CD4-positive, alpha-beta T cell treated with Interleukin-2 at 100 ng/mL for 4 hours (primary cell): ENCODE data around the gene KCNK5.
A peak's percentile ranks its signal among the peaks of the same experiment; 100 is the strongest.

Experiments
- DNase-seq: peaks from one replicate; pipeline ENCODE4 v3.0.0-alpha.2; 2020; ENCODE audit warnings: low spot score

KCNK5 gene

DNA sequence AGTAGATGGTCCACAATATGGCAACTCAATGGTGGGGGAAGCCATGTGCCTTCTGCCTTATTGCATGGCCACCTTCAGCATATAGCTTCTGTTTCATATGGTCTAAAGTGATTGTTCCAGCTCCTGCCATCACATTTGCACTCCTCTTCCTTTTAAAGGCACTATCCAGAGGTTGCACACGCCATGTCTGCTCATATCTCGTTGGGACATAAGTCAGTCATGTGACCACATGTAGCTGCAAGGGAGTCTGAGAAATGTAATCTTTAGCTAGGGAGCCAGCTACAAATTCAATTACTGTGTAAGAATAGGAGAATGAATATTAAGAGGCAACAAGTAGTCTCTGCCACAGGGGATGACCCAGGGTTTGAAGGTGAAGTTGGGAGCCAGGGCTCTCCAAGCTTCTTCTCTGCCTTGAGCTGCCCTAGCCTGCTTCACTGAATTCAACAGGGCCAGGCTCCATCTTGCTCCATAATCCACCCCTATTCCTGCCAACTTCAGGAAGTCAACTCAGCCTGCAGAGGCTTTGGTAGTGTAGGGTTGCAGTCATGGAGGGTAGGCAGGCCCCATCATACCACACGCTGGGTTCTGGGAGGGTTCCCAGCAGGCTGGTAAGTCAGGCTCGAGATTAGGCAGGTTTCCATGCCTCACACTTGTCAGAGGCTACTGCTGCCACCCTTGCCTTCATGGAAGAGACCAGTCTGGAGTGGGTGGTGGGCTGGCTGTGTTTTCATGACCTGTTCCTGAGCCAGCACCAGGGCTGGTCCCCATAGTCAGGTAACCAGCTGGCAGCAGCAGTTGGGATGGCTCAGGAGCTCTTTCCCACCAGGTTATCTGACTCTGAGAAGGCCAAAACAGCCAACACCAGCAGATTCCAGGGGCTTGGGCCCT lies 57.5 kb downstream of the KCNK5 start:
- DNase-seq: no peak

- DNase-seq: no peak
Observed at GRCh38 chr6:39170860-39171259, 58.4 kb downstream of the KCNK5 start.

- no peak for DNase-seq
Observed at GRCh38 chr6:39170389-39170788, 58.9 kb downstream of the KCNK5 start.

DNA sequence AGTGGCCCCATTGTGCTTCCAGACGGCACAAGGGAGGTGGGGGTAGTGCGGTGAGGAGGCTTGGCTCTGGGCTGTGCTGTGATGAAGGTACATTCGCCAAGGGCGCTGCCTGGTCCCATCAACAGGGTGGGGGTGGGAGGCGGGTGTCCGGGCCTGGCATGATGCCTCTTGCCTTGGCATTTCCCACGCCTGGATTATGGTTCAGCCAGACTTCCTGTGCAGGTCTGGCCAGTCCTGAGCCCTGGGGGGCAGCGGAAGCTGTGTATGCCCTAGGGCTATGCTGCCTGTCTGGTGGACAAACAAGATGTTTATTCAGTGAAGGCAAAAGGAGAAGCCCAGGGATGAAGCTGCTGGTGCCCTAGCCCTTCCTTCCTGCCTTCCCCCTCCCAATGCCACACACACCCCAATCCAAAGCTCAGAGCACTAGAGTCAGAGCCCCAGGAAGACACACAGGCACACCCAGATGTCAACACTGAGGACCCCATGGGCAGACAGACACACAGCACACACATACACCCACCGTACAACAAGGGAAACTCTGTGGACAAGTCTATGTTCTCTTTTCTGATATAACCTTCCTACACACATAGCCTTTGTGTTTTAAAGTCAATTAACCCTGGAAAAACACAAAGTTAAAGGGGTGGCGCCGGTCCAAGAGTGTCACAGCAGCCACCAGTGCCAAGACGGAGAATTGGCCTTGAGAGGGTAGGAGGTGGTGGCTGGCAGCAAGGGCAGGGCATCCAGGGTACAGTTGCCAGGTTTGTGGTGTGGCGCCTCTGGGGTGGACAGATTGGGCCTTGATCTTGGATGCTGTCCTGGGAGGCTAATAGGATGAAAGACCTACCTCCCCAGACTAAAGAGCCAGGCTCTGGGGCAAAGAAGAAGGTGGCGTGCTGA lies 59.6 kb downstream of the KCNK5 start:
- no peak for DNase-seq

DNA sequence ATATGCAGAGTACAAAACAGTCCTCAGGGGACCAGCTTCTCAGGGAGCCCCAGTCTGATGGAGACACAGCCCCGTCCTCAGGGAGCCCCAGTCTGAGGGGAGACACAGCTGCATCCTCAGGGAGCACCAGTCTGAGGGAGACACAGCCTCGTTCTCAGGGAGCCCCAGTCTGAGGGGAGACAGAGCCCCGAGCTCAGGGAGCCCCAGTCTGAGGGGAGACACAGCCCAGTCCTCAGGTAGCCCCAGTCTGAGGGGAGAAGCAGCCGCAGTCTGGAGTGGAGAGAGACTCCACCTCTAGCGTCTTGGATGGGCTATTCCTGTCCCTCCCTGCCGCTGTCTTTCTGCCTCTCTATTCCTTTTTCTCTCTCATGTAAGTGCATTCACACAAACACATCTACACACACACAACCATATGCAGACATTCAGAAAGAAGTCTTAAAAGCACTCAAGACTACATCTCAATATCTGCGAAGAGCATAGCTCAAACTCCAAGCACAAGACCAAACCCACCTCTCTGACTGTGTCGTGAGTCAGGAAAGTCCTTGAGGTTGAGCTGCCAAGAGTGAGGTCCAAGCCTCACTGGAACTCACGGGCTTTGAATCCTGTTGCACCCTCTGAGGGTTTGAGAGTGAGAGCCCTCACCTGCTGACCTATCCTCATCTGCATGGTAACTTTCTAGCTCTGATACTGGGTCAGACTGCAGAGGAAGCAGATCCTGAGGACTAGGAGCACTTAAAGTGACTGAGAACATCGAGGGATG lies 61.2 kb downstream of the KCNK5 start:
- no peak for DNase-seq

- no peak for DNase-seq
Observed at GRCh38 chr6:39167321-39167720, 62.0 kb downstream of the KCNK5 start.

- no peak for DNase-seq
Observed at GRCh38 chr6:39166912-39167290, 62.4 kb downstream of the KCNK5 start.

DNA sequence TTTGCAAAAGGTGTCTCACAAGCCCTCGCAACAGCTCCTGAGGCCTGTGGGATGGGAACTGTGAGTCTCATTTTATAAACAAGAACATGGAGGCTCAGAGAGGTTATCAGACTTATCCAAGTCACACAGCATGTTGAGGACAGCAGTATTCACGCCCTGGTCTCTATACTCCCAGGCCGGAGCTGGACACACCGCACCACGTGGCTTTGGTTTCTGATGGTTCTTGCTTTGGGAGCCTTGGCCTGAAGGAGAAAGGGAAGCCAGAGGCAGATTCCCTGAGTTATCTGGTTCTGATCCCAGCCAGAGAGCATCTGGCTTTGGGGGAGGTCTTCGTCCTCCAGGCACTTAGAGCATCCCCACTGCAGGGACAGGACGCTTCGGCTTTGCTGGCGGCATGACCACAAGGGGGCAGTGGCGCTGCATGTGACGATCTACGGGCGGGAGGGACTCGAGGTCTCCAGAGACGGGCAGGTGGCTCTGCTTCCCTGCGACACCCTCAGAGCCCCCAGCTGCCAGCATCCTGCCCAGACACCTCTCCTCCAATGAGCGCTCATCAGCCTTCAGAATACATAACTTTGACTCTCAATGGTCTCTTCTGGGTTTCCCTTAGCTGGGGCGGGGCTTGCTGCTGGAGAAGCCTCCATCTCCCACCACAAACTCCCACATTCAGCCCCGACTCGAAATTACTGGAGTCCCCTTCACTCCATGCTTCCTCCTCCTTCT lies 62.9 kb downstream of the KCNK5 start:
- peak; percentile 78 for DNase-seq

DNA sequence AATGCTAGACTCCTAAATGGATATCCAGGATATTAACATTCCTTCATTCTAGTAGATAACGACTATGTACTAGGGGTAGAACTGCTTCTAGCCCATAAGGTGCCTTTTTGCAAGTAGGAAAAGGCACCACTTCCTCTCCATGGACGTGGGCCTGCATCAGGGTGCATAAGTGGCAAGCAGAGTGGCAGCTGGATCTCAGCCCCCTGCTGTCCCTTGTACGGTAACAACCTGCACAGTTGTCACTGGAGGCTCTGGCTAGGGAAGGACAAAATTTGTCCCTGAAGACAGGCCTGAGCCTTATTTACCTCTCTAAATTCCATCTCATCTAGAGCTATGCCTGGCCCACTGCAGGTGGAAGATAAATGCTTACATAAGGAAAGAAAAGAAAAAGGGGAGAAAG lies 71.8 kb downstream of the KCNK5 start:
- DNase-seq: no peak

DNA sequence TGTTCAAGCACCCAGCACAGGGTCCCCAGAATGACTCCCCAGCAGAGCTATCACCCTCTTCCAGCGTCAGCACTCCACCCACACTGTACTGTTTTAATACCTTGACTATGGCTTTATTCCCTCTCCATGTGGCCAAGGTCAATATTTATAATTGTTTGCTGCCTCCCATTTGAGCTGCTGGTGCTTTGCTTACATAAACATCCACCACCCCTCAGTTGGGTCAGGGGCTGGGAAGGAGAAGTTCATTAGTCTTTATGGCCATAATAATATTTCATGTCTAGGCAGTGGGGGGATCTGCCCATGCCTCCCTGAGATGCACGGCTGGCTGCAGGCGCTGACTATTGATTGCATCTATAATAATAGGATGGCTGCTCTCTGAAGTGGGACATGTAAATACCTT lies 72.5 kb downstream of the KCNK5 start:
- DNase-seq: no peak

DNA sequence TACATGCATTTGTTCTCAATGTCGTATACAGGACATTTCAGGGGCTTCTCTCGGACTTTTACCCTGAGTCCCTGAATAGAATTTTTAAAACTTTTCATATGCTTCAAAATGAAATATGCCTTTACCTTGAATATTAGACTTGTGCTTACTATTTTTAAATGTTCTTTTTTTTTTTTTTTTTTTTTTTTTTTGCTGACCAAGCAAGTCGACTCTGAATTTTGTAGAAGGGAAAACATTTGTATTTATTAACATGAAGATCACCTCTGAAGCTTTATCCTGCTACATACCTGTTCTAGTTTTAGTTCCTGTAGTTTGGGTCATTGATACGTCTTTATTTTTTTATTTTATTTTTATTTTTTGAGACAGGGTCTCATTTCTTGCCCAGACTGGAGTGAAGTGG lies 74.6 kb downstream of the KCNK5 start:
- DNase-seq: no peak

- DNase-seq: no peak
Observed at GRCh38 chr6:39153766-39154397, 75.4 kb downstream of the KCNK5 start.

DNA sequence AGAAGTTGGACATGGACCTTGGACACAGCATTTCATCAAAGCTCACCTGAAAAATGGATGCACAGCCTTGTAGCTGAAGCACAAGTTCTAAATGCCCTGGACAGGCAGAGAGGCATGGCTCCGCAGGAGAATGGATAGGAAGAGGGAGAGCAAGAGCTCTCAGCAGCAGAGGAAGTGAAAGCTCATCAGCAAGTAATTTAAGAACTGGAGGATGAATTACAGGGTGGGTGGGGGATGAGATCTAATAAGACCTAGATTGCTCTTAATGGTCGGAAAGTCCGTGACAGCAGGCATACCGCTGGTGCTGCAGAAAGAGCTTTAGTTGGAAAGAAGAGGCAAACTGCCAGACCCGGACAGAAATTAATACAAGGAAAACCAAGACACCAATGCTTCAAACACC lies 77.0 kb downstream of the KCNK5 start:
- no peak for DNase-seq

DNA sequence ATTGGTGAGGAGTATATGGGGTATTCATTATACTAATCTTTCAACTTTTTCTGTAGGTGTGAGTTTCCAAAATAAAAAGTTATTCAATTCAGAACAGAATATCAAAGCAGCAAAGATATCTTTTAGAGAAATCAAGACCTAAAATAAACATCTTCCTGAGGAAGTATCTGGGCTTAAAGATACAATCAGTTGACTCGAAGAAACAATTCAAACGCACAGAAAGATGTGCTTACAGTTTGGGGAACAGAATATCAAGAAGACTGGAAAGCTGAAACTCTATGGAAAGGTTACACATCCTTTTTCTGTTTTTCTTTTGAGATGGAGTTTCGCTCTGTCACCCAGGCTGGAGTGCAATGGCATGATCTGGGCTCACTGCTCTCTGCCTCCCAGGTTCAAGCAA lies 78.1 kb downstream of the KCNK5 start:
- DNase-seq: no peak

DNA sequence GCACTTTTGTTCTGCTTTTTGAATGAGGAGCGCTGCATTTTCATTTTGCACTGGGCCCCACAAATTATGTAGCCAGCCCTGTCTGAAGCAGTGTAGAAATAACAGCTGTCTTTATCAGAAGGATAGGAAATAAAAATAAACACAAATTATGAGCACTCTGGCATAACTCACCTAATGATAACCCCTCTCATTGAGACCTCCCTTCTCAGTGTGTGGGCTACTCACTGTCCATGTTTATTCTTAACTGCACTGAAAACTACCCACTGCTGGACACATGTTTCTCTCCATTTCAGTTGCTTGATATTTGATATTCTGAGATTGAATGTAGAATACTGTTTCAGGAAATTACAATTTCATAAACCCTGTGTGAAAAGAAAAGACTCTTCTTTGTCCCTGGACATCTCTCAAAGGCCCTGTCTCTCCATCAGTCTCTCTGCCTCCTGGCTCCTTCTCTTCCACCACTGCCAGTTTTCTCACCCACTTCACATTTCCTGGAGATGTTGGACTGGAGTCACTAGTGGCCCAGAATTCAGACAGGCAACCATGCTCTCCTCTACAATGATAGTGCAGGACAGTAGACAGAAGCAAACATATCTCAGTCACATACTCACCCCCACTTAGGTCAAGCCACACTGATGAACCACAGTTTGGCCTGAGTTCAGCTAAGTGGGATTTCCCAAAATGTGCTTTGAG lies 84.6 kb downstream of the KCNK5 start:
- DNase-seq: no peak

DNA sequence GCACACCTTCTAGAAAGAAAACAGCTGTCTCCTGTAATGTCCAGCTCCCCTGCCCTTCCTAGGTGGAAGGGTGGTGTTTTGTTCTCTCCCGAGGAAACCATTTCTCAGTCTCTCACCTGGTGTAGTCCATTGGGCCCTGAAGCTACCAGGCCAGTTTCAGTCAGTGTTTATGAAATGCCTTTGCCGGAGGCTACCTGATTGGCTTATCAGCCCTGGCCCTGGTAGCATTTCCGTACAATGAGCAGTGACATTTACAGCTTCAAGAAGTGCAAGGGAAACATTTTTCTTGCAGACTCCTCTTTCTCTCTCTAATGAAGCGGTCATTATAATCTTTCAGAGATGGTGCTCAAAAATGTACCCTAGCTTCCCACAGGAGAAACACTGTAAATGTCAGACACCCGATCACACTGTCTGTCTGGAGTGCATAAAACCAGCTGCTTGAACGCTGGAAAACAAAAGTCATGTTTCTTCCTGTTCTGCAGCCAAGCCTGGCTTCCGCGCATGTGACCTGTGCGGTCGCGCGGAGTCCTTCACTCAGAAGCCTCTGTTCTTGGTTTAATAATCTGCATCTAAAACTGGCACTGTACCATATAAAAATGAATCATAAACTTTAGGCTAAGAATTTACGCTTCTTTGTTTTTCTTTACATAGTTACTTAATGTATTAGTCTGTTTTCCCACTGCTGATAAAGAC lies 85.9 kb downstream of the KCNK5 start:
- no peak for DNase-seq

- no peak for DNase-seq
Observed at GRCh38 chr6:39140556-39141167, 88.6 kb downstream of the KCNK5 start.
